HG02981 (cell line): ENCODE data around the gene CLEC11A.
A peak's percentile ranks its signal among the peaks of the same experiment; 100 is the strongest.
"Not testable (repeated sequence)": the region's sequence is repeated elsewhere in the genome, so short reads cannot be mapped to it uniquely, and the experiment has no call there.

Source experiments
- ATAC-seq: cut with Tn5 transposase; IDR thresholded peaks from one replicate; pipeline ENCODE4 v1.9.1; 2021; ENCODE audit warnings: mild to moderate bottlenecking, moderate library complexity; ENCODE audit not compliant: unreplicated experiment

CLEC11A gene

DNA sequence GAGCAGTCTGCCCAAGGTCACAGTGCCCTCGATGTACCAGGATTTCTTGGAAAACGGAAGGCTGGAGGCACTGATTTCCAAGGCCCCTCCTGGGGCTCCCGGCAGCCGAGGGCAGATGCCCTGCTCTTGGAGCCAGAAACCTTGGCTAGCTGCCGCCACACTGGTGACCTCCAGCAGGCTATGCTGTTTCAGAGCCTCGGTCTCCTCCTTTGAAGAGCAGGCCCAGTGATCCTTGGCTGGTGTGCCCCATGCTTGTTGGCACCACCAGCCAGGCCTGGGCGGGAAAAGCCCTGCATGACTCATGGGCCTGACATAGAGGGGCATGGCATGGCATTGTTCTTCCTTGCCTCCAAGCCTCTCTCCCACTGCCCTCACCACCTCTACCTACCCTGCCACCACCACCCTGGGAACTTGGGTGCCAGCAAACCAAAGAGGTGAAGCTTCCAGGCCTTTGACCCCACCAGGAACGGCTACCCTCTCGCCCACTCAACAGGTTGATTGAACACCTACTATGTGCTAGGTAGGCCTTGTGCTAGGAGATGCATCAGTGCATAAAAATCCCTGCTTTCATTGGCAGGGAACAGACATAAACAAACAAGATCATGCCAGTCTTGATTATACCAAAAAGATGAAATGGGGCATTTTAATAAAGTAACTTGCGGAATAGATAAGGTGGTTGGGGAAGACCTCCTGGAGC, 1.6 kb upstream of the CLEC11A start:
- no peak for ATAC-seq

DNA sequence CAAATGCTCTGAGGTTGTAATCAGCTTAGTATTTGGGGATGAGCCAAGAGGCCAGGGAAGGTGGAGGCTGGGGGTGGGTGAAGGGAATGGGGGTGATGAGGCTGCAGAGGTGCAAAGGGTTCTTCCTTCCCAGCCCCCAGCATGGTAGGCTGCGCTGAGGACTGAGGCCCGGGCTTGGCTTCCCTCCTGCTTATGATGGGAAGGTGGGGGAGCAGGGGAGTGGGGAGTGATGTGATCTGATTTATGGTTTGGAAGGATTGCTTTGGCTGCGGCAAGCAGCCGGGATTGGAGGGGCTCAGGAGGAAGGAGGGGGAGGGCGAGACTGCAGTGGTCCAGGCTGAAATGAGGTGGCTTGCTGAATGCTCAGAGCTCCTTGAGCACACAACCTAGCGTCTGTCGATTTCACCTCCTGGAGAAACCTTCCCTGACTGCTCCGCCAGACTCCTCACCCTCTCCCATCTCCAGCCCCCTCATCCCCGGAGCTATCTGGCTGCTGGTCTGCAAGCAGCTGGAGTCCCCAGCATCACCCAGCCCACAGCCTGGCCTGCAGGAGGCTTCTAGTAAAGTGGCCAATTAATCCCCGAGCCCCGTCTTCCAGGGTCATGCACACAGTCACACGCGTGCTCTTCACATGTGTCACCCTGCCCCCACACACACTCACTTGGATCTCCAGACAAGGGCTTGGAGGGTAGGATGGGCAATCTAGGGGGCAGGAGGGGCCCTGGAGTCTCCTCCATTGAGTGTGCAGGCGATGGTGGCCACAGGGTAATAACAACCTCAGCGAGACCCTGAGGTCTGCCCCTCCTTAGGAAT, 757 bp upstream of the CLEC11A start:
- ATAC-seq, result no peak

DNA sequence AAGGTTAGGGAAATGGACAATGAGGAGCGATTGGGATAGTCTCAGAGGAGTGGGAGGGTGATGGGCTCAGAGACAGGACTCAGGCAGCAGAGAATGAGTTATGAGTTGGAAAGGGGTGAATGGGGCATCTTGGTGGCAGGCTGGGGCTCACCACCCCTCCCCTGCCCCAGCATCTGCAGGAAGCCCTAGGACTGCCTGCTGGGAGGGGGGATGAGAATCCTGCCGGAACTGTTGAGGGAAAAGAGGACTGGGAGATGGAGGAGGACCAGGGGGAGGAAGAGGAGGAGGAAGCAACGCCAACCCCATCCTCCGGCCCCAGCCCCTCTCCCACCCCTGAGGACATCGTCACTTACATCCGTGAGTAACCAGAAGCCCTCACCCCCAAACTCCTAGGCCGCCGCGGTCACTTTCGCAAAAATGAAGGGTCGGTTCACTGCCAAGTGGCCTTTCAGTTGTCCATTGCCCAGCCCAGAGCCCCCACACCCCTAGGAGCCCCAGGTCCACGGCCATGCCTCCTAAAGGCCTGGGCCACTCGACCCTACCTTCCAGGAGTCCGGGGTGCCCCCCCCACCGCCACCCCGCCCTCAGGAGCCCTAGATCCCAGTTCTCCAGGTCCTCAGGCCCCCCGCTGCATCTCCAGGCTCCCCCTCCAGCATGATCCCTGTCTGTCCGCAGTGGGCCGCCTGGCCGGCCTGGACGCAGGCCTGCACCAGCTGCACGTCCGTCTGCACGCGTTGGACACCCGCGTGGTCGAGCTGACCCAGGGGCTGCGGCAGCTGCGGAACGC, 764 bp downstream of the CLEC11A start:
- no peak for ATAC-seq

DNA sequence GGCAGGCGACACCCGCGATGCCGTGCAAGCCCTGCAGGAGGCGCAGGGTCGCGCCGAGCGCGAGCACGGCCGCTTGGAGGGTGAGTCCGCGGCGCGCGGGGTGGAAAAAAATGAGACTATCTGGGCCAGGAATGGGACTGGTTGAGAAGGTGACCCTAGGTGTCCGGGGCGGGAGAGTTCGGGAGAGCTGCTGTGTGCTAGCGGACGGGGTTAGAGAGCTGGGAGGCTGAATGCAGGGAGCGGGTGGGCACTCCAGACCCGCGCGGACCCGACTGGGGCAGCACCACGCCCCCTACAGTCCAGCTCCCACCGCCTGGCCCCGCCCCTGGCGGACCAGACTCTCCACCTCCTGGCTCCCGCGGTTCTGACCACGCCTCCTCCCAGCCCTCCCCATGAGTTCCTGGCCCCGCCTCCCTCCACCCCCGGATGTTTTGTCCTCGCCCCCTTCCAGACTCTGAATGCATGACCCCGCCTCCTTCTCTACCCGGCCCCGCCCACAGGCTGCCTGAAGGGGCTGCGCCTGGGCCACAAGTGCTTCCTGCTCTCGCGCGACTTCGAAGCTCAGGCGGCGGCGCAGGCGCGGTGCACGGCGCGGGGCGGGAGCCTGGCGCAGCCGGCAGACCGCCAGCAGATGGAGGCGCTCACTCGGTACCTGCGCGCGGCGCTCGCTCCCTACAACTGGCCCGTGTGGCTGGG, 1.5 kb downstream of the CLEC11A start:
- ATAC-seq, result peak; percentile 74

DNA sequence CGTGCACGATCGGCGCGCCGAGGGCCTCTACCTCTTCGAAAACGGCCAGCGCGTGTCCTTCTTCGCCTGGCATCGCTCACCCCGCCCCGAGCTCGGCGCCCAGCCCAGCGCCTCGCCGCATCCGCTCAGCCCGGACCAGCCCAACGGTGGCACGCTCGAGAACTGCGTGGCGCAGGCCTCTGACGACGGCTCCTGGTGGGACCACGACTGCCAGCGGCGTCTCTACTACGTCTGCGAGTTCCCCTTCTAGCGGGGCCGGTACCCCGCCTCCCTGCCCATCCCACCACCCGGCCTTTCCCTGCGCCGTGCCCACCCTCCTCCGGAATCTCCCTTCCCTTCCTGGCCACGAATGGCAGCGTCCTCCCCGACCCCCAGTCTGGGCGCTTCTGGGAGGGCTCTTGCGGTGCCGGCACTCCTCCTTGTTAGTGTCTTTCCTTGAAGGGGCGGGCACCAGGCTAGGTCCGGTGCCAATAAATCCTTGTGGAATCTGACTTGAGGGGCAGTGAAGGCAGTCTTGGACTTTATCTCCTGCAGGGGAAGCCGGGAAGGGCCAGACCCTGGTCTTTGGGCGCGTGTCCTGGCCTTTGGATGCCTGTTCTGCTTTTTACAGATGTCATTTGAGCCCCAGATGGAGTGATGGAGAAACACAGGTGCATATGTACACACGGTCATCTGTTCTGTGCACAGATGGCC, 2.2 kb downstream of the CLEC11A start:
- no peak for ATAC-seq

DNA sequence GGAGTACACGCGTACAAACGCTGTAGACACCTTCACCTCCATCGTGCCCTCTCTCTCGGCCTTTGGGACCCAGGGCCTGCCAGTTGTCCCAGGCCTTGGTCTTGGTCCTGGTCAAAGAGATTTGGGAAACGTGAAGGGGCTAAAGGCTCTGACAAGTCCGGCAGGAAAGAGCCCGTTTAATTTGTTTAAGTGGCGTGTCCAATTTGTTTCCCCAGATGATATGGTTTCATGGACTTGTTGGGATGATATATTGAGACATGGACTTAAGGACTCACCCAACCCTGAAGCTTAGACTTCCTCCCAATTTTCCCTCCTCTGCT, 2.7 kb downstream of the CLEC11A start:
- ATAC-seq, result no peak

DNA sequence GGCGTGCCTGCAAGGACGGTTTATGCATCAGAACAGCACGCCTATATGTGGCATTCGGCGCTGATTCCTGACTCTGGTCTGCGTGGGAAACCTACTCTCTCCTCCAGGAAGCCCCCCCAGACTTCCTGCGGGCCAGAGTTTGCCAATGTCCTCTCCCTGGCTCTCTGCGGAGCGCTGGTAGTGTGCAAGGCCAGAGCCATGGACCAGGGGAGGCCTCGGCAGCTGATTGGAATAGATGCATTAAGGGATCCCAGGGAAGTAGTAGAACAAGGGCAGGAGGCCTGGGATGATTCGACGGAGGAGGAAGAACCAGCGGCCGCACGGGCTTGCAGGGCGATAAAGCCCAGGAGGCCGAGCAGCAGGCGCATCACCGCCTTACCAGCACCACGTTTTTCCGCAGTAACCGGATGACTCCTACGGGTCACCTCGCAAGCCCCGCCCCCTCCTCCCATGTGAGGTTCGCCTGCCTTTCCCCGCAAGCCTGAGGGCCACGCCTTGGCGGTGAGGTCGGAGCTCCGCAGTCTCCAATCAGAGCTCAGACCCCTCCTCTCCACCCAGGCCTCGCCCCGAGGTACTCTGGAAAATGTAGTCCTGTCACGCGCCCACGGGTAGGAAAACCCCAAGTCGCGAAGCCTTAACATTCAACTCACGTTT, 5.0 kb downstream of the CLEC11A start:
- ATAC-seq, result no peak

DNA sequence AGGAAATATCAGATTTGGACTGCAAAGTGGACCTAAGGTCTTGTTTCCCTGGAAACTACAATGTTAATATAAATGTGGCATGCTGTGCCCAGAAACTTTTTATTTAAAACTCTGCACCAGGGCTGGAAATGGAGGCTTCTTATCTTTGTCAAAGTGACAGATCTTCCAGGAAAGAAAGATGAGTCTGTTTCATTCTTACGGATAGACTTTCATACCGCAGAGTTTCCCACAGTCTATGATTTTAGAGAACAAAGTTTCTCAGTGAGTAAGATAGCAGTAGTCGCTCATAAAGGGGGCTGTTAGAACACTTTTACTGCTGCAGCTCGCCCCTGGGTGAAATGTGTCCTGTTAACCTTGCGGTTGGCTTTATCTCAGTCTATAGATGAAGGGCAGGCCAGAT, 6.7 kb downstream of the CLEC11A start:
- ATAC-seq, result no peak

DNA sequence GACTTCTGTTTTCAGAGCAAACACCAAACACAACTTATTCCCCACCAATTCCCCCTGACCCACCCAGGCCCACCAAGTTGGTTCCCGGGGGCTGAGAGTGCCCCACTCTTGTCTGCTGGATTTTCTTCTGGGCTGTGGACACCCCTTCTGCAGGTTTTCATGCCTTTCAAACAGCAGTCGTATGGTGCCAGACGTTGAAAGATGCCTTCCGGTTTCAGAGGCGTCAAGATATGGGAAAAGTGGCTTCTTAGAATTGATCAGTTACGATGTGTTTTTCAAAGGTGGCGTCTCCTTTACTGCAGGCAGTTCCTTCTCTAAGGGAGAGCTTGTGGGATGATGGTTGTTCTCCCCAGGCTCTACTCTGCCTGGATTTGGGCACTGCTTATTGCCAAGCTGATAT, 12.7 kb downstream of the CLEC11A start:
- no peak for ATAC-seq

DNA sequence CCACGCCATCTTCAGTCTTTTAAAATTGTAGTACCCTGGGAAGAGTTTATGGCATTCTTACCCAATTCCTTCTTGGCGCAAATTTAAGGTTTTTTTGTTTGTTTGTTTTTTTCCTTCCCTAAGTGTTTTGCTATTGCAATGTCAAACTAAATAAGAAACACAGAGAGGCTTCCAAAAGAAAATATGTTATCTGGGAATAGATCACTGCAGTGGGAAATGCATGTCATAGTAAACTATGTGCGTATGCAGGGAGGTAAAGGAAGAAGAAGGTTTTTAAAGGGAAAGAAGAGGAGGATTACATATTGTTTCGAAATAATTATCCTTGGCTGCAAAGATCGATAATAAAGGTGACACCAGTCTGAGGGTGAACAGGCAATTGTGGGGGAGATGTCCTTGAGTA, 13.2 kb downstream of the CLEC11A start:
- no peak for ATAC-seq

DNA sequence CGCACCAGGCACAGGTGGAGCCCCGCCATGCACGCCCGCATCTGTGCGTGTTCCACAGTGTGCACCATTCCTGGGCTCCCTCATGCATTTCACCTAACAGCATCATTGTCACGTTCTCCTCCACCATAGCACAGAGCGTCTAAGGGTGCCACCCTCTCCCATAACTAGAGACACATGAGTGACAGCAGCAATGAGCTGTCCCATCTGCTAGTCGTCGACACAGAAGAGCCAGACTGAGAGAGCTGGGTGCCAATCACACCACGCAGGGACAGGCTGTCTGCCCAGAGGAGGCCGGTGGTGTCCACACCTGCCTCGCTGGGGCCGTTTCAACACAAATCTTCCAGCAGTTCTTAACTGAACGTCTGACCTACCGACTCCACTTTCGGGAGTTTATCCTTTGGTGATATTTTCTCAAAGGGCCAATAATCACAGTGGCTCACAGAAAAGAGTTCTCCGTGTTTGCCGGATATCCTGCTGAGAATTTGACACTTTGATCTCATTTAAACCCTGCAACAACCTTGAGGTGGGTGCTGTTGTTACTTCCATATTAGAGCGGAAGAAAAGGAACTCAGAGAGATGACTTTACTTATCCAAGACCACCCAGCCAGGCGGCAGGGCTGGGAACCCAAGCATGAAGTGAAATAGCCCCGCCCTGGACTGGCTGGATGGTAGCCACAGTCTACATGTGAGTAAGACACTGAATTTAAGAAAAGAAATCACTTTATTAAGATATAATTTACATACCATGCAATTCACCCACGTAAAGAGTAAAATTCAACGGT, 16.2 kb downstream of the CLEC11A start:
- ATAC-seq, result no peak

DNA sequence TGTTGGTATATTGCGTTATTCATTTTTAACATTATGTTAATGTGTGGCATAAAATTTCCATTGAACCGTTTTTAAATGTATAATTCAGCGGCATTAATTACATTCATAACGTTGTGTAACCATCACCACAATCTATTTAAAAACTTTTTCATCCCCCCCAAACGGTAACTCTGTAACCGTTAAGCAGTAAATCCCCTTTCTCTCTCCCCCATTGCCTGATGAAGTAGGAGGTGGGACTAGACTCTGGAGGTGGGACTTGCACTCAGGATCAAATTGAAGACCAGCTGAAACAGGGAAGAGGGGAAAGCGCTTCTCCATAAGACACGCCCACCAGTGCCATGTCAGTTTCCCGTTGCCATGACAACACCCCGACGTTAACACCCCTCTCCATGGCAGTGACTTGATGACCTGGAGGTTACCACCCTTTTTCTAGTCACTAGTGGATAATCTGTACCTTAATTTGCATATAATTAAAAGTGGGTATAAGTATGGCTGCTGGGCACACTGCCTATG, 16.8 kb downstream of the CLEC11A start:
- ATAC-seq, result no peak

DNA sequence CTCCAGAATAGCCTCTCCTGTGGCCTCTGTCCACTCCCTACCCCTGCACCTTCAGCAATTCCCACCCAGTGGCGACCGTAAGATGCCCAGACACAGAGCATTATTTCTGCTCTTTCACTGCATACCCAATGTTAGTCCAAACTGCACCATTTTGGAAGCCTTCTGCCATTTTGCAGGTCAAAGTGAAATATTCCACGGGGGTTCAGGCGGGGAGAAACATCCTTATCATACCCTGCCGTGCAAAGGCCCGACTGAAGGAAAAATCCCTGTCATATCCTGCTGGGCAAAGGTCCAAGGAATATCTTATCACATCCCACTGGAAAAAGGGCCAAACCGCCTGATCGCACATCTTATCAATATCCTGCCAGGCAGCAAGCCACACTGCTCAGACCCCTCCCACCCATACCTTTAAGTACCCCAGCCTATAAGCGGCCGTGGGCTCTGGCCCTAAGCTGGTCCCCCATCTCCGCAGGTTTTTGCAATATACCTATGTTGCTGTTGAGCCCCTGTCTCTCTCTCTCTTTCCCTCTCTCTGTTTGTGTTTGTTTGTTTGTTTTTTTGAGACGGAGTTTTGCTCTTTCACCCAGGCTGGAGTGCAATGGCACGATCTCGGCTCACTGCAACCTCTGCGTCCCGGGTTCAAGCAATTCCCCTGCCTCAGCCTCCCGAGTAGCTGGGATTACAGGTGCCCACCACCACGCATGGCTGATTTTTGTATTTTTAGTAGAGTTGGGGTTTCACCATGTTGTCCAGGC, 18.2 kb downstream of the CLEC11A start:
- no peak for ATAC-seq

DNA sequence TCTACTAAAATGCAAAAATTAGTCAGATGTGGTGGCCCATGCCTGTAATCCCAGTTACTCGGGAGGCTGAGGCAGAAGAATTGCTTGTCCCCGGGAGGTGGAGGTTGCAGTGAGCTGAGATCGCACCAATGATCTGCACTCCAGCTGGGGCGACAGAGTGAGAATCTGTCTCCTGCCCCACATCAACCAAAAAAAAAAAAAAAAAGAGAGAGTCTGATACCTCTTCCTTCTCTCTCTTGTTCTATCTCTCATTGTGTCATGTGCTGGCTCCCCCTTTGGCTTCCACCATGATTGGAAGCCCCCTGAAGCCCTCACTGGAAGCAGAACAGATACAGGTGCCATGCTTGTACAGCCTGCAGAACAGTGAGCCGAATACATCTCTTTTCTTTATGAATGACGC, 20.4 kb downstream of the CLEC11A start:
- ATAC-seq, result no peak

DNA sequence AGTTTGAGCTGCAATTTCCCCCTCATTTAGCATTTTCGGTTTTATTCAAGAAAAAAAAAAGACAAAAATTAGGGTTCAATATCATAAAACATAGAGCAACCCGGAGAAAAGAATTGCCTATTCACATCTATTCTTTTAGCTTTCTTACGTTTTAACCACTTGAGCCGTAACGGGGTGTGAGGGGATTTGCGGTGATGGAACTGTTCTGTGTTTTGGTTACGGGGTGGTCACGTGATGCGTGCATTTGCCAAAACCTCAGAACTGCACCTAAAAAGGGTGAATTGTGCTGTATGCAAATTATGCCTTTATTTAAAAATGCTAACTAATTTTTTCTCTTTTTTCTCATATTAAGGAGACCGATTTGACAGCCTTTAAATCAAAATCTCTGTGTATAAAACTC, 22.1 kb downstream of the CLEC11A start:
- no peak for ATAC-seq

DNA sequence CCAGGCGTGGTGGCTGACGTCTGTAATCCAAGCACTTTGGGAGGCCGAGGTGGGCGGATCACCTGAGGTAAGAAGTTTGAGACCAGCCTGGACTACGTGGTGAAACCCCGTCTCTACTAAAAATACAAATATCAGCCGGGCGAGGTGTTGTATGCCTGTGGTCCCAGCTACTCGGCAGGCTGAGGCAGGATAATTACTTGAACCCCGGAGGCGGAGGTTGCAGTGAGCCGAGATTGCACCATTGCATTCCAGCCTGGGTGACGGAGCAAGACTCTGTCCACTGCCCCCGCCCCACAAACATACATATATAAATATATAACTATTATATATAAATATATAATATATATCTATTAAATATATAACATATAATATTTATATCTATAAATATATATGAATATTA, 24.0 kb downstream of the CLEC11A start:
- not testable (repeated sequence) for ATAC-seq

DNA sequence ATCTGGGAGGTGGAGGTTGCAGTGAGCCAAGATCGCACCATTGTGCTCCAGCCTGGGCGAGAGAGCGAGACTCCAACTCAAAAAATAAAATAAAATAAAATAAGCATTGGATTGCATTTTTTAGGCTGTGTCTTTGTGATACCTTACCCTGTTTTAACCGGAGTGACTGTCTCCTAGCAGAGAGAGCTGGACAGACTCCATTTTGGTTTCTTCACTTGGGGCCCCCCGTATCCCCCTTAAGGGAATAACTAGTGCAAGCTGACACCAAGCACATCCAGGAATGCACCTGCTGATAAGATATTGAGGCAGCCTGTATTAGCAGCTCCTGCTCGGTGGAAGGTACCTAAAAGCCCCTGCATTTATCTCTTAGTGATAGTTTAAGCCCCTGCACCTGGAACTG, 26.3 kb downstream of the CLEC11A start:
- no peak for ATAC-seq

DNA sequence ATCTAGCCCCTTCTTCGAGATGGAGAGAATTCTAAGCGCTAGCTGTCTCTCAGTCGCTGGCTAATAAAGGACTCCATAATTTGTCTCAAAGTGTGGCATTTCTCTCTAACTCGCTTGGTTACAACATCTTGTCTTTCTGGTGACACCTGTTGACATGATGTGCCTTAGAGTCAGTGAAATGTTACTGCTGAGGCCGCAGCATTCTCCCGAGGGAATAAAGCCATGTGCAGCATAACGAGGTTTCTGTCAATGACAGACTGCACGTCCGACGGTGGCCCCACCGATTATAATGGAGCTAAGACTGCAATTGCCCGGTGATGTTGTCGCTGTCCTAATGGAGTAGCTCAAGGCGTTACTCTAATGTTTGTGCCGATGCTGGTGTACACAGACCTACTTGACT, 26.8 kb downstream of the CLEC11A start:
- ATAC-seq, result no peak

DNA sequence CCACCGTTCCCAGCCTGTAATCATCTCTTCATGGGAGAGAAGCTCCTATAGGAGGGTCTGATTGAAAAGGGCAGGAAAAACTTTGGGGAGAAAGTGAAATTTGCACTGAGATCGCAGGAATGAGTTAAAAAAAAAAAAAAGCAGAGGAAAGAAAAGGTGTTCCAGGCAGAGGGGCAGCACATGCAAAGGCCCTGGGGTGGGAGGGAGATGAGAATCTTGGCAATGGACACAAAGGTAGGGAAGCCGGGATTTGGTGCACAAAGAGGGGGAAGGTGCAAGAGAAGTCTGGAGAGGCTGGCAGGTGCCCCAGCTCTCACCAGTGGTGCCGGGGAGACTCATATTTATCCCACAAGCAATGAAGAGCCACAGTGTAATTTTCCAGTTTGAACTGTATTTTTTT, 30.7 kb downstream of the CLEC11A start:
- no peak for ATAC-seq
